Loucy (cell line): ENCODE results near the gene JTB.

Source experiments
- H2AFZ ChIP-seq: fragments of 200-600 bp; sonication (generic); 2 replicates; pipeline ENCODE4 v1.6.0; 2016; ENCODE audit warnings: antibody characterized with exemption, mild to moderate bottlenecking, low read length, moderate library complexity
- H3F3A ChIP-seq: fragments of 200-600 bp; 2 replicates; pipeline ENCODE4 v1.6.0; 2016; ENCODE audit warnings: antibody characterized with exemption, low read depth, mild to moderate bottlenecking
- H3K27me3 ChIP-seq: fragments of 200-600 bp; sonication (generic); 2 replicates; pipeline ENCODE4 v1.6.1; 2014; ENCODE audit warnings: low read length, mild to moderate bottlenecking; ENCODE audit not compliant: insufficient read depth, poor library complexity, severe bottlenecking
- H3K36me3 ChIP-seq: fragments of 200-600 bp; sonication (generic); 2 replicates; pipeline ENCODE4 v1.6.1; 2016; ENCODE audit warnings: low read length; ENCODE audit not compliant: insufficient read depth
- H3K4me1 ChIP-seq: fragments of 200-600 bp; sonication (generic); 2 replicates; pipeline ENCODE4 v1.5.1; 2014; ENCODE audit warnings: low read length, mild to moderate bottlenecking; ENCODE audit not compliant: insufficient read depth, poor library complexity, severe bottlenecking
- H3K4me2 ChIP-seq: fragments of 200-600 bp; sonication (generic); 2 replicates; pipeline ENCODE4 v1.6.0; 2014; ENCODE audit warnings: antibody characterized with exemption, low read length, low read depth, mild to moderate bottlenecking; ENCODE audit not compliant: poor library complexity, severe bottlenecking
- H3K4me3 ChIP-seq: fragments of 200-600 bp; sonication (generic); 2 replicates; pipeline ENCODE4 v1.5.1; 2014; ENCODE audit warnings: low read length, mild to moderate bottlenecking, mixed read lengths; ENCODE audit not compliant: poor library complexity, severe bottlenecking
- H3K79me2 ChIP-seq: fragments of 200-600 bp; sonication (generic); 2 replicates; pipeline ENCODE4 v1.6.1; 2014; ENCODE audit warnings: low read length; ENCODE audit not compliant: insufficient read depth
- H3K9ac ChIP-seq: fragments of 200-600 bp; sonication (generic); 2 replicates; pipeline ENCODE4 v1.6.0; 2014; ENCODE audit warnings: mild to moderate bottlenecking, low read depth, low read length, moderate library complexity; ENCODE audit not compliant: poor library complexity, severe bottlenecking
- H3K9me2 ChIP-seq: fragments of 200-600 bp; sonication (generic); replicated peaks from 2 replicates; pipeline ENCODE4 v1.6.1; 2016; ENCODE audit warnings: low read depth, low read length, mixed read lengths
- H3K9me3 ChIP-seq: fragments of 200-600 bp; sonication (generic); 2 replicates; pipeline ENCODE4 v1.6.1; 2014; ENCODE audit warnings: mild to moderate bottlenecking, antibody characterized with exemption, low read length, low read depth; ENCODE audit not compliant: insufficient read depth
- H4K20me1 ChIP-seq: fragments of 200-600 bp; sonication (generic); 2 replicates; pipeline ENCODE4 v1.6.0; 2014; ENCODE audit warnings: antibody characterized with exemption, low read length, mild to moderate bottlenecking; ENCODE audit not compliant: insufficient read depth, poor library complexity, severe bottlenecking
- EZH2phosphoT487 ChIP-seq: fragments of 200-600 bp; IDR thresholded peaks from 2 replicates; pipeline ENCODE4 v1.6.1; 2018; ENCODE audit warnings: antibody characterized with exemption, mild to moderate bottlenecking, moderate library complexity, borderline replicate concordance
- TF ChIP-seq, protein P1 (sequence below): fragments of 200-600 bp; sonication (generic); conservative IDR thresholded peaks from 2 replicates; pipeline ENCODE4 v1.5.1; 2014; ENCODE audit warnings: mild to moderate bottlenecking, antibody characterized with exemption, low read length

The JTB gene

DNA sequence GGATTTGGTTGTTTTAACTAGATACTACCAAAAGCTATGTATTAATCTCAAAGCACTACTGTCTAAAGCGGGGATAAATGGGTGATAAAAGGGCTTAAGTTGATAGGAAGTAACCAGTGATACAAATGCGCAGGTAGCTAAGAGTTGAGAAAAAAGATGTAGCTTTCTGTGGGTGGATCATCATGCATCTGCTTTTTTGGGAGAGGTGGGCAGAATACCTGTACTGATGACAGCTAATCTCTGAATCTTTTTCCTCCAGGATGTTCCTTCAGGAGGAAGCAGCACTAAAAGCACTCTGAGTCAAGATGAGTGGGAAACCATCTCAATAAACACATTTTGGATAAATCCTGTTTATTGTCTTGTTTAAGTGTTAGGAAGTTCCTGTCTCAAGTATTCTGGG, 14.3 kb upstream of the JTB start:
- H2AFZ ChIP-seq, result no peak overlapping the region
- H3K36me3 ChIP-seq, result peaks cover 23% of the 10 kb centered on the region
- TF ChIP-seq, protein P1, sequence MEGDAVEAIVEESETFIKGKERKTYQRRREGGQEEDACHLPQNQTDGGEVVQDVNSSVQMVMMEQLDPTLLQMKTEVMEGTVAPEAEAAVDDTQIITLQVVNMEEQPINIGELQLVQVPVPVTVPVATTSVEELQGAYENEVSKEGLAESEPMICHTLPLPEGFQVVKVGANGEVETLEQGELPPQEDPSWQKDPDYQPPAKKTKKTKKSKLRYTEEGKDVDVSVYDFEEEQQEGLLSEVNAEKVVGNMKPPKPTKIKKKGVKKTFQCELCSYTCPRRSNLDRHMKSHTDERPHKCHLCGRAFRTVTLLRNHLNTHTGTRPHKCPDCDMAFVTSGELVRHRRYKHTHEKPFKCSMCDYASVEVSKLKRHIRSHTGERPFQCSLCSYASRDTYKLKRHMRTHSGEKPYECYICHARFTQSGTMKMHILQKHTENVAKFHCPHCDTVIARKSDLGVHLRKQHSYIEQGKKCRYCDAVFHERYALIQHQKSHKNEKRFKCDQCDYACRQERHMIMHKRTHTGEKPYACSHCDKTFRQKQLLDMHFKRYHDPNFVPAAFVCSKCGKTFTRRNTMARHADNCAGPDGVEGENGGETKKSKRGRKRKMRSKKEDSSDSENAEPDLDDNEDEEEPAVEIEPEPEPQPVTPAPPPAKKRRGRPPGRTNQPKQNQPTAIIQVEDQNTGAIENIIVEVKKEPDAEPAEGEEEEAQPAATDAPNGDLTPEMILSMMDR, result no peak
- TF ChIP-seq EZH2phosphoT487, result no peak
- no peaks in the 10 kb centered on the region for H3K27me3 ChIP-seq
- H3K9me2 ChIP-seq, result no peaks in the 10 kb centered on the region
- peak overlapping the region; percentile 93 for H3K9ac ChIP-seq
- H3K4me2 ChIP-seq, result peak overlapping the region; percentile 95
- H3F3A ChIP-seq, result 0 out of 2 replicates have a peak, but pooled peaks cover 8% of the 10 kb centered on the region
- H3K79me2 ChIP-seq, result peaks cover 35% of the 10 kb centered on the region
- H4K20me1 ChIP-seq, result peaks cover 24% of the 10 kb centered on the region
- H3K4me3 ChIP-seq, result peak overlapping the region; percentile 85
- no peaks in the 10 kb centered on the region for H3K9me3 ChIP-seq
- H3K4me1 ChIP-seq, result peaks cover 21% of the 10 kb centered on the region

- no peaks in the 10 kb centered on the region for H3K9me3 ChIP-seq
- 0 out of 2 replicates have a peak, but pooled peaks cover 8% of the 10 kb centered on the region for H3F3A ChIP-seq
- no peaks in the 10 kb centered on the region for H3K27me3 ChIP-seq
- H3K4me2 ChIP-seq, result peak overlapping the region; percentile 95
- H4K20me1 ChIP-seq, result peaks cover 24% of the 10 kb centered on the region
- H3K79me2 ChIP-seq, result peaks cover 35% of the 10 kb centered on the region
- peaks cover 23% of the 10 kb centered on the region for H3K36me3 ChIP-seq
- peaks cover 25% of the 10 kb centered on the region for H3K4me1 ChIP-seq
- H2AFZ ChIP-seq, result no peak overlapping the region
- peak overlapping the region; percentile 93 for H3K9ac ChIP-seq
- no peaks in the 10 kb centered on the region for H3K9me2 ChIP-seq
- peak overlapping the region; percentile 85 for H3K4me3 ChIP-seq
- TF ChIP-seq EZH2phosphoT487, result no peak
- TF ChIP-seq, protein P1, result no peak
Observed at GRCh38 chr1:153991151-153991630, 13.7 kb upstream of the JTB start.

DNA sequence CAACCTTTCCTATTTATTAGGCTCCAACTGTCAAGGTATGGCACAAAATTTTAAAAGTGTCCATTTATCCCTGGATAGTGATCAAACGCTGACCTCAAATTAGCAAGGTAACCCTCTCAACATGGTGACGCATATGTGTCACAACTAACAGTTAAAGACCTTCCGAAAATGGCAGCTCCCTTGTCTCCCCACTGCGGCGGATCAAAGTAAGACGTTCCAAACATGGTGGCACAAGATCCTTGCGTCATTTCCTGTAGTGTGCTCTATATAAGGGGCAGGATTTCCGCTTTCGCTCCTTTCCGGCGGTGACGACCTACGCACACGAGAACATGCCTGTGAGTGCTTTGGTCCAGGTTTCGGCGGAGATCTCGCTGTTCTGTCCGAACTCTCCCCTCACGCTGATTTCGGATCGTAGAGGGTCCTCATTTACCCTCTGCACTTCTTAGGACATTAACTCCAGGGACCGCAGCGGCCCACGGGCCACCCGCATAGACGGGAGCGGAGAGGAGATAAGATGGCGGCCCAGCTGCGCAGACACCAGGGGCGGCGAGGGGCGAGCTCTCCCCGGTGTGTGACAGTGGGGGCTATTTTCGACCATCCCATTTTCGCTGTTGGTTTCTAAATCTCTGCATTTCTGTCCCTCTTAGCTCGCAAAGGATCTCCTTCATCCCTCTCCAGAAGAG, 13.1 kb upstream of the JTB start, which contains the start of gene RPS27:
Gene RPS27, plus strand, starts transcription at position 295 of the 683 bp plus-strand sequence. Its CDS starts 35 bp downstream, at position 330.
- peak within 1 kb of the TSS; percentile 93 for H3K9ac ChIP-seq

More for the DNA sequence above, 13.1 kb upstream of the JTB start, which contains the start of gene RPS27:
- H3K4me2 ChIP-seq, result peak within 1 kb of the TSS; percentile 95
- H3K36me3 ChIP-seq, result peaks cover 23% of the 10 kb centered on the region
- H3K4me1 ChIP-seq, result peaks cover 28% of the 10 kb centered on the region
- no peaks in the 10 kb centered on the region for H3K9me2 ChIP-seq
- TF ChIP-seq EZH2phosphoT487, result no peak
- TF ChIP-seq, protein P1, result no peak
- H3K4me3 ChIP-seq, result peak within 1 kb of the TSS; percentile 85
- H4K20me1 ChIP-seq, result peaks cover 24% of the 10 kb centered on the region
- peaks cover 35% of the 10 kb centered on the region for H3K79me2 ChIP-seq
- 0 out of 2 replicates have a peak, but pooled peaks cover 8% of the 10 kb centered on the region for H3F3A ChIP-seq
- peak within 1 kb of the TSS; percentile 92 for H2AFZ ChIP-seq
- H3K27me3 ChIP-seq, result no peaks in the 10 kb centered on the region
- H3K9me3 ChIP-seq, result no peaks in the 10 kb centered on the region
